Measurements from ENCODE around the gene VPS25.

- TF ChIP-seq ZFP3 (tag by site-specific recombination; IDR thresholded peaks at IDR 0.05; ENCODE audit: low read depth) (no peak), ZNF416 (tag by site-specific recombination; IDR thresholded peaks at IDR 0.05) (no peak), ZNF394 (tag by site-specific recombination; IDR thresholded peaks at IDR 0.05; ENCODE audit: borderline replicate concordance) (no peak), ZNF37A (tag by site-specific recombination; IDR thresholded peaks at IDR 0.05) (no peak), ZBTB7A (tag by site-specific recombination; IDR thresholded peaks at IDR 0.05; ENCODE audit: low read depth) (no peak), MZF1 (tag by site-specific recombination; IDR thresholded peaks at IDR 0.05; ENCODE audit: borderline replicate concordance) (no peak), ZNF274 (IDR thresholded peaks at IDR 0.05; ENCODE audit: low read length) (no peak), ZNF274 (tag by site-specific recombination; IDR thresholded peaks at IDR 0.05; ENCODE audit: borderline replicate concordance) (no peak), ZNF19 (tag by site-specific recombination; IDR thresholded peaks at IDR 0.05; ENCODE audit: low read depth) (no peak)
- TF ChIP-seq, protein P1, sequence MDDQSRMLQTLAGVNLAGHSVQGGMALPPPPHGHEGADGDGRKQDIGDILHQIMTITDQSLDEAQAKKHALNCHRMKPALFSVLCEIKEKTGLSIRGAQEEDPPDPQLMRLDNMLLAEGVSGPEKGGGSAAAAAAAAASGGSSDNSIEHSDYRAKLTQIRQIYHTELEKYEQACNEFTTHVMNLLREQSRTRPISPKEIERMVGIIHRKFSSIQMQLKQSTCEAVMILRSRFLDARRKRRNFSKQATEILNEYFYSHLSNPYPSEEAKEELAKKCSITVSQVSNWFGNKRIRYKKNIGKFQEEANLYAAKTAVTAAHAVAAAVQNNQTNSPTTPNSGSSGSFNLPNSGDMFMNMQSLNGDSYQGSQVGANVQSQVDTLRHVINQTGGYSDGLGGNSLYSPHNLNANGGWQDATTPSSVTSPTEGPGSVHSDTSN (CRISPR knock-in tag; IDR thresholded peaks at IDR 0.05), result no peak
- TF ChIP-seq, protein P2, sequence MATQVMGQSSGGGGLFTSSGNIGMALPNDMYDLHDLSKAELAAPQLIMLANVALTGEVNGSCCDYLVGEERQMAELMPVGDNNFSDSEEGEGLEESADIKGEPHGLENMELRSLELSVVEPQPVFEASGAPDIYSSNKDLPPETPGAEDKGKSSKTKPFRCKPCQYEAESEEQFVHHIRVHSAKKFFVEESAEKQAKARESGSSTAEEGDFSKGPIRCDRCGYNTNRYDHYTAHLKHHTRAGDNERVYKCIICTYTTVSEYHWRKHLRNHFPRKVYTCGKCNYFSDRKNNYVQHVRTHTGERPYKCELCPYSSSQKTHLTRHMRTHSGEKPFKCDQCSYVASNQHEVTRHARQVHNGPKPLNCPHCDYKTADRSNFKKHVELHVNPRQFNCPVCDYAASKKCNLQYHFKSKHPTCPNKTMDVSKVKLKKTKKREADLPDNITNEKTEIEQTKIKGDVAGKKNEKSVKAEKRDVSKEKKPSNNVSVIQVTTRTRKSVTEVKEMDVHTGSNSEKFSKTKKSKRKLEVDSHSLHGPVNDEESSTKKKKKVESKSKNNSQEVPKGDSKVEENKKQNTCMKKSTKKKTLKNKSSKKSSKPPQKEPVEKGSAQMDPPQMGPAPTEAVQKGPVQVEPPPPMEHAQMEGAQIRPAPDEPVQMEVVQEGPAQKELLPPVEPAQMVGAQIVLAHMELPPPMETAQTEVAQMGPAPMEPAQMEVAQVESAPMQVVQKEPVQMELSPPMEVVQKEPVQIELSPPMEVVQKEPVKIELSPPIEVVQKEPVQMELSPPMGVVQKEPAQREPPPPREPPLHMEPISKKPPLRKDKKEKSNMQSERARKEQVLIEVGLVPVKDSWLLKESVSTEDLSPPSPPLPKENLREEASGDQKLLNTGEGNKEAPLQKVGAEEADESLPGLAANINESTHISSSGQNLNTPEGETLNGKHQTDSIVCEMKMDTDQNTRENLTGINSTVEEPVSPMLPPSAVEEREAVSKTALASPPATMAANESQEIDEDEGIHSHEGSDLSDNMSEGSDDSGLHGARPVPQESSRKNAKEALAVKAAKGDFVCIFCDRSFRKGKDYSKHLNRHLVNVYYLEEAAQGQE (tag by site-specific recombination; IDR thresholded peaks at IDR 0.05), result no peak
Observed at GRCh38 chr17:42761638-42762037, 11.6 kb upstream of the VPS25 start.
